Common myeloid progenitor, CD34-positive (primary cell): Measurements from ENCODE around the gene DENND1A.

Experiments used
- CTCF ChIA-PET: fragments of 350-600 bp; sonication (Branson Sonifier 250); formaldehyde crosslinking; loops from one replicate; lab custom pipeline; 2021; ENCODE audit warnings: antibody characterized with exemption; lab: Charles Lee
- POLR2A ChIA-PET: fragments of 350-600 bp; sonication (Branson Sonifier 250); formaldehyde crosslinking; loops from one replicate; lab custom pipeline; 2021; ENCODE audit warnings: antibody characterized with exemption; lab: Charles Lee
- DNase-seq, 3 donors: peaks; one replicate each; pipeline versions ENCODE4 v3.0.0 to v3.0.0-alpha.2; 2013
- H3K27ac ChIP-seq, 2 experiments: 1 replicate in 1 of 2; 2 replicates in 1 of 2; pipeline ENCODE4 v1.7.0; 2013; ENCODE audit warnings: inconsistent platforms in 2 of 2, low read length in 2 of 2, mild to moderate bottlenecking in 2 of 2, low read depth in 1 of 2, moderate library complexity in 1 of 2; ENCODE audit not compliant: severe bottlenecking in 2 of 2, insufficient read depth in 1 of 2, poor library complexity in 1 of 2
- H3K27me3 ChIP-seq, 5 experiments: replicated peaks in 2 of 5; 1 replicate in 3 of 5; 2 replicates in 2 of 5; pipeline versions ENCODE4 v1.6.1 to v1.7.0; 2013; ENCODE audit warnings: low read length in 4 of 5, mild to moderate bottlenecking in 2 of 5, moderate library complexity in 2 of 5, inconsistent platforms in 1 of 5; ENCODE audit not compliant: insufficient read depth in 5 of 5, control insufficient read depth in 4 of 5
- H3K36me3 ChIP-seq, 4 experiments: 1 replicate in 2 of 4; 2 replicates in 2 of 4; pipeline versions ENCODE4 v1.6.1 to v1.7.0; 2013; ENCODE audit warnings: low read length in 3 of 4, control low read depth in 1 of 4, mild to moderate bottlenecking in 1 of 4; ENCODE audit not compliant: control insufficient read depth in 4 of 4, insufficient read depth in 4 of 4
- H3K4me1 ChIP-seq, 4 experiments: 1 replicate in 3 of 4; 2 replicates in 1 of 4; pipeline versions ENCODE4 v1.6.1 to v1.7.1; 2013; ENCODE audit warnings: low read length in 3 of 4, mild to moderate bottlenecking in 3 of 4, control low read depth in 1 of 4, inconsistent platforms in 1 of 4, moderate library complexity in 1 of 4; ENCODE audit not compliant: control insufficient read depth in 4 of 4, insufficient read depth in 4 of 4; ENCODE audit errors: control extremely low read depth in 1 of 4
- H3K4me3 ChIP-seq, 7 experiments: 1 replicate in 4 of 7; 2 replicates in 3 of 7; pipeline versions ENCODE4 v1.5.1 to v1.7.0; 2013; ENCODE audit warnings: mild to moderate bottlenecking in 7 of 7, low read length in 6 of 7, moderate library complexity in 6 of 7, inconsistent platforms in 2 of 7, low read depth in 2 of 7, control low read depth in 1 of 7; ENCODE audit not compliant: insufficient read depth in 4 of 7, control insufficient read depth in 1 of 7; ENCODE audit errors: extremely low read depth in 1 of 7
- H3K9me3 ChIP-seq, 5 experiments: 1 replicate in 4 of 5; 2 replicates in 1 of 5; pipeline versions ENCODE4 v1.6.1 to v1.7.1; 2013; ENCODE audit warnings: low read length in 4 of 5, mild to moderate bottlenecking in 2 of 5, inconsistent platforms in 1 of 5, low read depth in 1 of 5, moderate library complexity in 1 of 5; ENCODE audit not compliant: control insufficient read depth in 4 of 5, insufficient read depth in 2 of 5; ENCODE audit errors: control extremely low read depth in 1 of 5
- WGBS: methylation state at CpG from one replicate; pipeline ENCODE4 v1.1.5; 2013; ENCODE audit not compliant: insufficient coverage; 5-methylcytosine and 5-hydroxymethylcytosine counted together

Gene DENND1A

DNA sequence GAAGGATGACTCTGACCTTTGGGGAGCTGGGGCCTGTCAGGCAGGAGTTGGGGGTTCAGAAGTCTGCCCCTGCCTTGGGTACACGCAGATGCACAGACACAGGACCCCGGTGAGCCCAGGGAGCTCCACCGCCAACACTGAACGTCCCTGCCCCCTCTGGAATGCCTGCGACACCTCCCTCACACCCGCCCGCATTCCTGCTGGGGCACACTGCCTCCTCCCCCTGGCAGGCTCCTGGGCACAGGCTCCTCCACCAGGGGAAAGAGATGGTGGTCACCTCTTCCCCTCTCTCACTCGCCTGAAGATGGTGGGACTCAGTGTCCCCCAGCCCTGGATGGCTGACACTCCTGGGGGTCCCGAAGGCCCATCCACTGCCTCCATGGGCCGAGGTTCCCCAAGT is 561.9 kb downstream of the DENND1A start:
- Histone ChIP-seq H3K9me3 (no peaks in the 10 kb centered on the region), H3K36me3 (no peaks in the 10 kb centered on the region), H3K27me3 (peaks cover 0 to 25% (median 21%) of the 10 kb centered on the region in 5 experiments), H3K4me3 (no peak overlapping the region), H3K4me1 (peaks cover 0 to 7% (median 5%) of the 10 kb centered on the region in 4 experiments), H3K27ac (no peak overlapping the region)
- ChIA-PET CTCF (interaction anchor here (2.4 to 3.7 kb wide), 2 partner anchors 13 to 17 kb away, joined by 8 to 24 read pairs; no protein-coding TSS in a partner anchor), POLR2A (no interaction called here)
- WGBS, result 96% methylated on average over 9 of the region's 10 CpGs
- no peak for DNase-seq

DNA sequence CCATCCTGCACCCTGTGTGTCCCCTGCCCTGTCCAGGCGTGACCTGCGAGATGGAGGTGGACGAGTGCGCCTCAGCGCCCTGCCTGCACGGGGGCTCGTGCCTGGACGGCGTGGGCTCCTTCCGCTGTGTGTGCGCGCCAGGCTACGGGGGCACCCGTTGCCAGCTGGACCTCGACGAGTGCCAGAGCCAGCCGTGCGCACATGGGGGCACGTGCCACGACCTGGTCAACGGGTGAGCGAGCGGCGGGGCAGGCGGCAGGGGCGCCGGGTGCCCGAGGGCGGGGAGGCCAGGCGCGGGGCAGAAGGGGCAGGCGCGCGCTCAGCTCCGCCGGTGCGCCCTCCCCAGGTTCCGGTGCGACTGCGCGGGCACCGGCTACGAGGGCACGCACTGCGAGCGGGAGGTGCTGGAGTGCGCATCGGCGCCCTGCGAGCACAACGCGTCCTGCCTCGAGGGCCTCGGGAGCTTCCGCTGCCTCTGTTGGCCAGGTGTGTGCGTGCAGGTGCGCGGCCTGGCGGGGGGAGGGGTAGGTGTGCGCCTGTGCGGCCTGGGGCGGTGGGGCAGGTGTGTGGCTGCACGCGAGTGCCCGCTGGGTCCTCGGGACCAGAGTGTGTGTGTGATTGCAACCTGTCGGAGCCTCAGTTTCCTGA is 563.9 kb downstream of the DENND1A start:
- Histone ChIP-seq H3K27ac (no peak overlapping the region), H3K9me3 (no peaks in the 10 kb centered on the region), H3K4me1 (no peaks in the 10 kb centered on the region), H3K27me3 (peaks cover 0 to 13% (median under 1%) of the 10 kb centered on the region in 5 experiments), H3K36me3 (no peaks in the 10 kb centered on the region), H3K4me3 (no peak overlapping the region)
- ChIA-PET POLR2A (no interaction called here), CTCF (interaction anchor here (0.7 to 3.7 kb wide), 4 partner anchors 10 to 22 kb away, joined by 3 to 24 read pairs (median 3); partner anchors contain the start of gene CRB2)
- DNase-seq, result peak in 1 of 3 donors; percentile 22
- 41% methylated on average over 47 of the region's 67 CpGs for WGBS

DNA sequence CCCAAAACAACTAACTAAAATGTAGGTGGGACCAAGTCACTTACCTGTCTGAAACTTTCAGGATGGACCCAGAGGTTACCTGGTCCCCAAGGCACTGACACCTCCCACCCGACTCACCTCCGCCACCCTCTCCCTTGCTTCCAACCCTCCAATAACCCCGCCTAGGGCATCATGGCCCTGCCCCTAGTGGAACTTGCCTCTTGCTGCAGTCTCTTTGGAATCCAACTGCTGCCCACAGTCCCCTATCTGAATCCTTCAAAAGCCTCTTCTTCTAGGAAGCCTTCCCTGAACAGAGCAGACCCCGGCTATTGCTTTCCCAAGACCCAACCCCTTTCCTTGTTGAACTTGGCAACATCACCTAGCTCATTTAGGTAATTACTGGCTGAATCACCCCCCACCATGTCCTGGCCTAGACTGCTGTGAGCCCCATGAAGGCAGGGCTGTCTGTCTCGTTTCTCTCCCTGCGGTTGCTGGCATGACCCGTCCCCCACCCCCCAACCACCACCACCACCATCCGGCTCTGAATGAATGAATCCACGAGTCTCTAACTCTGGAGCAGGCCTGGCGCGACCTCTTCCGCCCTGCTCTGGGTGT is 564.5 kb downstream of the DENND1A start:
- H3K4me3 ChIP-seq, result no peak overlapping the region
- H3K27ac ChIP-seq, result no peak overlapping the region
- DNase-seq, result peak in 1 of 3 donors; percentile 35
- ChIA-PET CTCF (interaction anchor here (1.2 kb wide), 1 partner anchor 9 kb away, joined by 3 read pairs; the partner anchor contains the start of gene CRB2), POLR2A (no interaction called here)
- peaks cover 0 to 11% (median 0%) of the 10 kb centered on the region in 5 experiments for H3K27me3 ChIP-seq
- no peaks in the 10 kb centered on the region for H3K9me3 ChIP-seq
- H3K4me1 ChIP-seq, result peaks cover 0 to 4% (median 2%) of the 10 kb centered on the region in 4 experiments
- H3K36me3 ChIP-seq, result no peaks in the 10 kb centered on the region
- 88% methylated on average over 11 of the region's 12 CpGs for WGBS

DNA sequence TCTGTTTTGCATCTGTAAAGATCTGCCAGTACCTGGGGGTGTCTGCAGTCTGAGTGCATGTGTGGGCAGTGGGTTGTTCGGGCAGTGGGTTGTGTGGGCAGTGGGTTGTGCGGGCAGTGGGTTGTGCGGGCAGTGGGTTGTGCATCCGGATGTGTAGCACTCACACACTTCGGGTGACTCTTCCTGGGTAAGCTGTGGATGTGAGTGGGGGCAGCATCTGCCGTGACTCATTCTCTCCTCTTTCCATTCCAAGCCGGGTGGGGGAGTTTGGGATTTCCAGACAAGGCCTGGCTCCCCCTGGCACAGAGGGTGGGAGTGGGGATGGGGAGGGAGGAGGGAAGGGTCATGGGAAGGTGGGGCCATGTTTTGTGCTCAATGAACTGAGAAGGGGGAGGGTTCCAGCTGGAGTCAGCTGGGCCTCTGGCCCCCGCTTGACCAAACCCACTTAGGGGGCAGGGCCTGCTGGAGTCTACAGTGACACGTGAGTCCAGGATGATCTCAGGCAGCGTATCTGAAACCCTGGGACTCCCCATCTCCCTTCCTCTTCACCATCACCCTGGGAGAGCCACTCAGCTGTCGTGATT is 565.6 kb downstream of the DENND1A start:
- WGBS, result 95% methylated on average over 5 of the region's 11 CpGs
- DNase-seq, result no peak
- Histone ChIP-seq H3K4me3 (no peak overlapping the region), H3K27ac (no peak overlapping the region), H3K27me3 (peaks cover 0 to 8% (median 0%) of the 10 kb centered on the region in 5 experiments), H3K36me3 (no peaks in the 10 kb centered on the region), H3K9me3 (no peaks in the 10 kb centered on the region), H3K4me1 (peaks cover 0 to 14% (median 12%) of the 10 kb centered on the region in 4 experiments)
- ChIA-PET CTCF (interaction anchor here (0.7 to 2.3 kb wide), 2 partner anchors 14 to 20 kb away, joined by 3 to 7 read pairs; no protein-coding TSS in a partner anchor), POLR2A (interaction anchor here (0.6 kb wide), 2 partner anchors 362 to 377 kb away, joined by 3 read pairs; no protein-coding TSS in a partner anchor)

DNA sequence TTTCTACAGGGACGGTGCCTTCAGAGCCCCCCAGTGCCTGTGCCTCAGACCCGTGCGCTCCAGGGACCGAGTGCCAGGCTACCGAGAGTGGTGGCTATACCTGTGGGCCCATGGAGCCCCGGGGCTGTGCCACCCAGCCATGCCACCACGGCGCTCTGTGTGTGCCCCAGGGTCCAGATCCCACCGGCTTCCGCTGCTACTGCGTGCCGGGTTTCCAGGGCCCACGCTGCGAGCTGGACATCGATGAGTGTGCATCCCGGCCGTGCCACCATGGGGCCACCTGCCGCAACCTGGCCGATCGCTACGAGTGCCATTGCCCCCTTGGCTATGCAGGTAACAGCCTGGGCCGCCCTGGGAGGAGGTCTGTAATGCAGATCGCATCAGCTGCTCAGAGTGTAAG is 567.1 kb downstream of the DENND1A start:
- no peak for DNase-seq
- Histone ChIP-seq H3K4me3 (no peak overlapping the region), H3K27me3 (peaks cover 0 to 8% (median 0%) of the 10 kb centered on the region in 5 experiments), H3K9me3 (no peaks in the 10 kb centered on the region), H3K27ac (no peak overlapping the region), H3K36me3 (no peaks in the 10 kb centered on the region), H3K4me1 (peaks cover 0 to 28% (median 14%) of the 10 kb centered on the region in 4 experiments)
- 87% methylated on average over 21 of the region's 23 CpGs for WGBS
- POLR2A ChIA-PET, result no interaction called here
- CTCF ChIA-PET, result interaction anchor here (2.3 to 4.8 kb wide), 2 partner anchors 12 to 22 kb away, joined by 7 to 17 read pairs; no protein-coding TSS in a partner anchor

DNA sequence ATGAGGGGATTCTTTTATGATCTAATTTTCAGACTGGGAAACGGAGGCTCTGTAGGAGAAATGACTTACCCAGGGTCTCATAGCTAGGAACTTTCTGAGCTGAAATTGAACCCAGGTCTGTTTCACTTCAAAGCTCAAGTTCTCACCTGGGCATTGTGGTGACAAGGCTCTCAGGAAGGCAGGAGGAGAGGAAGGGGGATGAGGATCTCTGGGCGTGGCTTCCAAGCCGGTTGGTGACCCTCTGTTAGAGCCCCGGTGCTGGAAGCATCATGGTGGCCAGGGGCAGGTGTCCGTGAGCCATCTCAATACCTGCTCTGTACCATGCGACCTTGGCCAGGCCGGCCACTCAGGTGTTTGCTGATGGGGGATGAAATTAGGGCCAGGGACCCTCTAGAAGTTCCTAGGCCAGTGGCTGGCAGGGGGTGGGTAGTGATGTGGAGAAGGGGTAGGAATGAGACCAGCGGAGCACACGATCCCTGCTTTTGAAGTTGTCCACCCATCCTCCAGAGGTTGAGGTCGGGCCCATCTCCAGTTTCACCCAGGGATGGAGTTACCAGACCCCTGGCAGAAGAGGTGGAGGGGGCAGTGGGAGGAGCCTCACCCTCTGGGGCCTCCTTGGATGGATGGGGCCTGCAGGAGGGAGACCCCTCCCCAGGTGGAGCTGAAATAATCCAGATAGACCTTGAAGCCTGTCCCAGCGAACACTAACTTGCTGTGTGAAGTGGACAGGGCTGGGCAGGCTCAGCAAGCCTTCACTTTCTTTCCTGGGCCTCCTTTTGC is 568.0 kb downstream of the DENND1A start:
- H3K36me3 ChIP-seq, result no peaks in the 10 kb centered on the region
- H3K27ac ChIP-seq, result no peak overlapping the region
- H3K27me3 ChIP-seq, result peaks cover 0 to 8% (median 0%) of the 10 kb centered on the region in 5 experiments
- POLR2A ChIA-PET, result interaction anchor here (0.6 kb wide), 1 partner anchor 1964 kb away, joined by 4 read pairs; no protein-coding TSS in a partner anchor
- 77% methylated on average over 9 of the region's 11 CpGs for WGBS
- H3K4me1 ChIP-seq, result peaks cover 0 to 28% (median 14%) of the 10 kb centered on the region in 4 experiments
- no peak for DNase-seq
- CTCF ChIA-PET, result interaction anchor here (4.8 kb wide), 1 partner anchor 11 kb away, joined by 17 read pairs; no protein-coding TSS in a partner anchor
- no peaks in the 10 kb centered on the region for H3K9me3 ChIP-seq
- H3K4me3 ChIP-seq, result no peak overlapping the region
